Measurements from ENCODE around the gene VPS13C. TPM values are rescaled to one million over a fixed set of nuclear protein-coding genes. Genes with fewer than 3 reads are reported as not detected.

VPS13C gene
- total RNA-seq, 1 donor from 2014 or later = 38.7 TPM

GRCh38 chr15:61888074-61888780 lies 172.0 kb downstream of the VPS13C start:
- Mint-ChIP-seq H3K9me3 (no peaks in the 10 kb centered on the region), H3K4me1 (ENCODE audit: unreplicated experiment) (no peaks in the 10 kb centered on the region), H3K4me3 (no peak overlapping the region), H3K27me3 (no peaks in the 10 kb centered on the region), H3K27ac (no peak overlapping the region), H3K36me3 (peaks cover 19% of the 10 kb centered on the region)
- no peak for DNase-seq (ENCODE audit: extremely low spot score, unreplicated experiment)
- no peak for TF ChIP-seq CTCF (conservative IDR thresholded peaks at IDR 0.05)

GRCh38 chr15:61880084-61880483 lies 180.2 kb downstream of the VPS13C start:
- H3K27ac Mint-ChIP-seq = no peak overlapping the region
- DNase-seq (ENCODE audit: extremely low spot score, unreplicated experiment) = no peak
- peaks cover 3% of the 10 kb centered on the region for H3K36me3 Mint-ChIP-seq
- H3K27me3 Mint-ChIP-seq = no peaks in the 10 kb centered on the region
- no peaks in the 10 kb centered on the region for H3K9me3 Mint-ChIP-seq
- TF ChIP-seq CTCF (conservative IDR thresholded peaks at IDR 0.05) = no peak
- no peak overlapping the region for H3K4me3 Mint-ChIP-seq
- no peaks in the 10 kb centered on the region for H3K4me1 Mint-ChIP-seq (ENCODE audit: unreplicated experiment)

- H3K9me3 Mint-ChIP-seq = no peaks in the 10 kb centered on the region
- H3K27ac Mint-ChIP-seq = no peak overlapping the region
- no peak for TF ChIP-seq CTCF (conservative IDR thresholded peaks at IDR 0.05)
- no peaks in the 10 kb centered on the region for H3K27me3 Mint-ChIP-seq
- no peaks in the 10 kb centered on the region for H3K4me1 Mint-ChIP-seq (ENCODE audit: unreplicated experiment)
- peaks cover 3% of the 10 kb centered on the region for H3K36me3 Mint-ChIP-seq
- DNase-seq (ENCODE audit: extremely low spot score, unreplicated experiment) = no peak
- H3K4me3 Mint-ChIP-seq = no peak overlapping the region
These were observed 181.0 kb downstream of the VPS13C start for GRCh38 chr15:61879219-61879618.

GRCh38 chr15:61871926-61872522 lies 188.2 kb downstream of the VPS13C start:
- no peak for DNase-seq (ENCODE audit: extremely low spot score, unreplicated experiment)
- H3K9me3 Mint-ChIP-seq = no peaks in the 10 kb centered on the region
- H3K27me3 Mint-ChIP-seq = no peaks in the 10 kb centered on the region
- H3K36me3 Mint-ChIP-seq = peaks cover 7% of the 10 kb centered on the region
- TF ChIP-seq CTCF (conservative IDR thresholded peaks at IDR 0.05) = peak; percentile 78
- H3K4me1 Mint-ChIP-seq (ENCODE audit: unreplicated experiment) = no peaks in the 10 kb centered on the region
- no peak overlapping the region for H3K27ac Mint-ChIP-seq
- H3K4me3 Mint-ChIP-seq = no peak overlapping the region

GRCh38 chr15:61869656-61870055 lies 190.6 kb downstream of the VPS13C start:
- TF ChIP-seq CTCF (conservative IDR thresholded peaks at IDR 0.05) = no peak
- Mint-ChIP-seq H3K27ac (no peak overlapping the region), H3K4me3 (no peak overlapping the region), H3K36me3 (peaks cover 7% of the 10 kb centered on the region), H3K27me3 (no peaks in the 10 kb centered on the region), H3K4me1 (ENCODE audit: unreplicated experiment) (no peaks in the 10 kb centered on the region), H3K9me3 (no peaks in the 10 kb centered on the region)
- no peak for DNase-seq (ENCODE audit: extremely low spot score, unreplicated experiment)
